Lung (tissue), 12 donors: Measurements from ENCODE around the gene EEF1AKMT2. TPM values are rescaled to one million over a fixed set of nuclear protein-coding genes. Genes with fewer than 3 reads are reported as not detected.
A peak's percentile ranks its signal among the peaks of the same experiment; 100 is the strongest.
"Not testable (repeated sequence)": the region's sequence is repeated elsewhere in the genome, so short reads cannot be mapped to it uniquely, and the experiment has no call there.

Experiments used
- ATAC-seq: fragments of 200-7000 bp; cut with Tn5 transposase; one replicate; pipeline ENCODE4 v1.9.1; 2020; ENCODE audit warnings: moderate number of reproducible peaks; ENCODE audit not compliant: insufficient read depth, low FRiP score
- DNase-seq, 3 donors: peaks; one replicate each; pipeline ENCODE4 v3.0.0-alpha.2; 2013 to 2017
- H3K27ac ChIP-seq, 2 donors: one replicate each; pipeline ENCODE4 v1.5.1; 2013; ENCODE audit warnings: mild to moderate bottlenecking in 2 of 2, moderate library complexity in 2 of 2, control low read depth in 1 of 2, inconsistent platforms in 1 of 2, low read depth in 1 of 2, low read length in 1 of 2
- H3K27me3 ChIP-seq, 3 donors: one replicate each; pipeline ENCODE4 v1.5.1; 2013; ENCODE audit warnings: low read length in 2 of 3; ENCODE audit not compliant: control insufficient read depth in 3 of 3, insufficient read depth in 3 of 3
- H3K36me3 ChIP-seq, 4 donors: one replicate each; pipeline ENCODE4 v1.5.1; 2013; ENCODE audit warnings: low read length in 4 of 4, mild to moderate bottlenecking in 1 of 4, moderate library complexity in 1 of 4; ENCODE audit not compliant: control insufficient read depth in 4 of 4, insufficient read depth in 4 of 4
- H3K4me1 ChIP-seq, 5 donors: one replicate each; pipeline ENCODE4 v1.5.1; 2013; ENCODE audit warnings: low read length in 5 of 5, mild to moderate bottlenecking in 2 of 5, moderate library complexity in 1 of 5; ENCODE audit not compliant: control insufficient read depth in 5 of 5, insufficient read depth in 5 of 5
- H3K4me3 ChIP-seq: one replicate; pipeline ENCODE4 v1.5.1; 2013; ENCODE audit warnings: mild to moderate bottlenecking, control low read depth, moderate library complexity
- H3K9ac ChIP-seq, 2 donors: one replicate each; pipeline ENCODE4 v1.5.1; 2013; ENCODE audit warnings: low read length in 2 of 2, control low read depth in 1 of 2; ENCODE audit not compliant: insufficient read depth in 1 of 2
- H3K9me3 ChIP-seq, 4 donors: one replicate each; pipeline ENCODE4 v1.5.1; 2013; ENCODE audit warnings: low read length in 3 of 4, mild to moderate bottlenecking in 1 of 4, moderate library complexity in 1 of 4; ENCODE audit not compliant: control insufficient read depth in 4 of 4, insufficient read depth in 3 of 4
- CTCF ChIP-seq: IDR thresholded peaks from 2 replicates; pipeline ENCODE4 v1.5.1; 2012; ENCODE audit warnings: mild to moderate bottlenecking; ENCODE audit errors: control extremely low read depth, extremely low read depth
- WGBS, 2 donors: extraction: QIAGEN DNeasy Blood & Tissue Kit; methylation state at CpG; one replicate each; pipeline ENCODE4 v1.1.7; 2013; 5-methylcytosine and 5-hydroxymethylcytosine counted together
- polyA plus RNA-seq, 2 donors: library from polyadenylated mRNA; stranded (reverse); fragments of 200-250 nt; gene quantifications; one replicate each; pipeline ENCODE4 v1.2.1, GENCODE V29; 2013
- total RNA-seq, 2 donors: library from RNA; depleted of rRNA in 1 of 2; stranded (reverse); fragments of >200 nt in 1 of 2; gene quantifications; one replicate each; pipeline ENCODE4 v1.2.1, GENCODE V29; 2014 to 2021
- donor health status: control.
- donor health status: control.
- donor health status: Bipolar disorder and iron deficiency.
- donor health status: healthy.
- donor health status: DM: yes; HTN: yes; CAD: no.

EEF1AKMT2 gene
- total and polyA plus RNA-seq, 4 donors, result 9.0 to 37.9 (median 16.0) TPM

DNA sequence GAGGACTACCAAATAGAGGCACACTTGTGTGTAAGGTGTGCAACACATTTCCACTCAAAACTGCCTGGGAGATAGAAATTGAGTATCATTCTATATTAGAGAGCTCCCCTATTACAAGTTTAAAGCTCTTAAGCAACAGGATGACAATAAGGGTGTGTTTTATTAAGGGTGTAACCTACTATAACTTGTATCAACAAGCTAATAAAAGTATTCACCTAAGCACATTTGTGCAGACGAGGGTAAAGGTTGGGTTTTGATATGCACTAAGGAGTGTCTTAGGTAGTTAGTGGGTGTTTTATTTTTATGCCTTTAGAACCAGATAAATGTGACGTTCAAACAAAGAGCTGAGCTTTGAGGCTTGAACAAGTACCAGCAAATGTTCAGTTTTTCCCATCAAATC is 44.7 kb downstream of the EEF1AKMT2 start:
- ATAC-seq, result no peak
- Histone ChIP-seq H3K4me1 (peaks cover 2 to 24% (median 4%) of the 10 kb centered on the region in 5 donors), H3K9ac (no peak overlapping the region), H3K36me3 (peaks cover 0 to 17% (median 3%) of the 10 kb centered on the region in 4 donors), H3K27ac (no peak overlapping the region), H3K4me3 (no peak overlapping the region), H3K27me3 (no peaks in the 10 kb centered on the region), H3K9me3 (no peaks in the 10 kb centered on the region)
- DNase-seq, result no peak
- TF ChIP-seq CTCF, result no peak
- 88 to 92% methylated on average over 2 of the region's 2 CpGs for WGBS, 2 donors

DNA sequence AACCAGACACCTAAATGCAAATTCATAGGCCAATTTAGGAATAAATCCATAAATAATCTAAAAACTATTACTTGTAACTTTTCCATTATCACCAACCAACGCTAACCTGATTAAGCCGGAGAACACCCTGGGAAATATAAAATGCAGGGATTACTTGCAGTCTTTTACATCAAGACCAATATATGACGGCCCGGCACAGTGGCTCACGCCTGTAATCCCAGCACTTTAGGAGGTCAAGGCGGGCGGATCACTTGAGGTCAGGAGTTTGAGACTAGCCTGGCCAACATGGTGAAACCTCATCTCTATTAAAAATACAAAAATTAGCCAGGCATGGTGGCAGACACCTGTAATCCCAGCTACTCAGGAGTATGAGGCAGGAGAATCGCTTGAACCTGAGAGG is 45.2 kb downstream of the EEF1AKMT2 start:
- not testable (repeated sequence) for ATAC-seq, H3K9ac ChIP-seq, H3K27me3 ChIP-seq, H3K27ac ChIP-seq, H3K4me3 ChIP-seq, H3K9me3 ChIP-seq, DNase-seq
- 97 to 98% methylated on average over 8 of the region's 8 CpGs for WGBS, 2 donors
- Histone ChIP-seq H3K36me3 (peaks cover 0 to 17% (median 3%) of the 10 kb centered on the region in 4 donors), H3K4me1 (peaks cover 2 to 30% (median 8%) of the 10 kb centered on the region in 5 donors)

DNA sequence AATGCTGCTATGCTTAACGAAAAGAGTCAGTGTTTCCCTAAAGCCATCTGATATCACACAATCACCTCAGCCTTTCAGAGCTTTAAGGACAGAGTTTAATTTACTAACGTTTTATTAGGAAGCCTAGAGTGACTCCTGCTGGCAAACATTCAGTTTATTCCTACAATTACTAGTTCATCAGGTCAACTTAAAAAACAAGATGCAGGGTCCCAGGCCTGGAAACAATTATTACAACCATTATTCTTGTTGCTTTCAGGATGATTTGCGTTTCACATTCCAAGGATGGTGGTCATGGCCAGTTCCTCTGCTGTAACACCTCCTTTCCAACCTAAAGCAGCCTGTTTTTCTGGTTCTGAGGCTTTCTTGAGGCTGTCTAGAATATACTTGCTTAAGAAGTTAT is 46.0 kb downstream of the EEF1AKMT2 start:
- peak; percentile 45 for TF ChIP-seq CTCF
- ATAC-seq, result no peak
- H3K9me3 ChIP-seq, result no peaks in the 10 kb centered on the region
- no peaks in the 10 kb centered on the region for H3K27me3 ChIP-seq
- no peak overlapping the region for H3K27ac ChIP-seq
- DNase-seq, result peak in 2 of 3 donors; percentile 85 to 86
- 18 to 33% methylated on average over 3 of the region's 3 CpGs for WGBS, 2 donors
- no peak overlapping the region for H3K9ac ChIP-seq
- H3K4me3 ChIP-seq, result no peak overlapping the region
- H3K4me1 ChIP-seq, result peaks cover 2 to 37% (median 9%) of the 10 kb centered on the region in 5 donors
- peaks cover 0 to 17% (median 2%) of the 10 kb centered on the region in 4 donors for H3K36me3 ChIP-seq

- ATAC-seq (no peak), DNase-seq (no peak)
- Histone ChIP-seq H3K9me3 (no peaks in the 10 kb centered on the region), H3K4me3 (no peak overlapping the region), H3K36me3 (peaks cover 0 to 16% (median 2%) of the 10 kb centered on the region in 4 donors), H3K4me1 (peaks cover 2 to 42% (median 12%) of the 10 kb centered on the region in 5 donors), H3K27ac (no peak overlapping the region), H3K9ac (peak overlapping the region in 1 of 2 donors; percentile 51), H3K27me3 (no peaks in the 10 kb centered on the region)
- no peak for TF ChIP-seq CTCF
- 65 to 80% methylated on average over 4 of the region's 4 CpGs for WGBS, 2 donors
Measured at GRCh38 chr10:124745252-124745651, 46.4 kb downstream of the EEF1AKMT2 start.
